Astrocyte of the cerebellum (primary cell): ENCODE data around the gene SLC25A6.
"Not testable (repeated sequence)": the region's sequence is repeated elsewhere in the genome, so short reads cannot be mapped to it uniquely, and the experiment has no call there.

ENCODE experiments used
- DNase-seq: peaks from one replicate; pipeline ENCODE4 v3.0.0-alpha.2; 2011; ENCODE audit warnings: low read depth
- H3K4me3 ChIP-seq: 2 replicates; pipeline ENCODE4 v1.5.1; 2011; ENCODE audit warnings: mild to moderate bottlenecking, low read depth, low read length, moderate library complexity
- CTCF ChIP-seq: IDR thresholded peaks from 2 replicates; pipeline ENCODE4 v1.5.1; 2012; ENCODE audit warnings: low read length, low read depth, moderate library complexity, mild to moderate bottlenecking; ENCODE audit errors: missing control alignments
- in situ Hi-C: cut with HindIII; loops from 2 replicates; pipeline ENCODE4 v1.10.0; 2017; ENCODE audit warnings: low sequenced_read_pairs

Gene SLC25A6

DNA sequence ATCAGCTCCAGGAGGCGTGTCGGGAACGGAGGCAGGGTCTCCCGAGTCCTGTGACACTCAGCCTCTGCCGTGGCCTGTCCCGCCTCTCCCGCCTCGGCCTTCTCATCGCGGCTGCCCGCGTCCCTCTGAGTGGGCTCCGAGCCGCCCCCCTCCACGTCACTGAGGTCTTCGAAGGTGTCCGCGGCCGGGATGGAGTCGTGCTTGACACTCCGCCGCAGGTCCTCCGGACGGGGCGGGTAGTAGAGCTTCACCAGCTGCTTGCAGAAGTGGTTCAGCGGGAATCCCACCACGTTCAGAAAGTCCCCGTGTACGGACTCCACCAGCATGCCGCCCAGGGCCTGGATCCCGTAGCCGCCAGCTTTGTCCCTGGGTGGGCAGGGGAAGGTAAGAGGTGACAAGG lies 35.8 kb upstream of the SLC25A6 start:
- no peak for TF ChIP-seq CTCF
- no peak overlapping the region for H3K4me3 ChIP-seq
- in situ Hi-C loops: no loop called here
- DNase-seq: no peak

DNA sequence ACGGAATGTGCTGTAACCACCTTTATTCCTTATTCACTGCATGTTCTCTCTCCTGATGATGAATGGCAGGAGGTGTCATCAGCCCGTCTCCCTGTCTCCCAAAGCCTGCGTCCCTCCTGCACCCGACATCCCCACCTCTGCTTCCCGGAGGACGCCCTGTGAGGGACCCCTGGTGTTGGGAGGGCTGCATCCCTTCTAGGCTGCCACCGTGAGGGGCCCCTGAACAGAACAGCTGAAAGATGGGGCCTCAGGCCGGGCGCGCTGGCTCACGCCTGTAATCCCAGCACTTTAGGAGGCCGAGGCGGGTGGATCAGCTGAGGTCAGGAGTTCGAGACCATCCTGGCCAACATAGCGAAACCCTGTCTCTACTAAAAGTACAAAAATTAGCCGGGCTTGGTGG lies 34.4 kb upstream of the SLC25A6 start:
- in situ Hi-C loops, H3K4me3 ChIP-seq, DNase-seq: not testable (repeated sequence)

DNA sequence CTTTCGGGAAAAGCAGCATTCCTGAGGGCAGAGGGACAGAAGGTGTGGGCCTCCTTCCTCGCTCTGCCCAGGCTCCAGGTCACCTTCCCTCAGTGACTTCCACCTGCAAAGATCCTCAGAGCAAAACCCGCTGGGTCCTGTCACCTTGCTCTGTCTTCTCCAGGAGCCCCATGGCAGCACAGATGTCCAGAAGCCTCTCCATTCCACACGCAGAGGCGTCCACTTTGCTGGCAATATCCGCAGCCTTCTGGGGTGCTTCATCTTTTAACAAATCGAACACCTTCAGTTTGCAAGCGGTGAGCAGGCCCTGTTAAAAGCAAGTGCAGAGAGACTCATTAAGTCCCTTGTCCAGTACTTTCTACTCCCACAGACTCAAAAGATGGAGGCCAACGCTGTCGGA lies 33.5 kb upstream of the SLC25A6 start:
- in situ Hi-C loops: no loop called here
- no peak for DNase-seq
- H3K4me3 ChIP-seq: no peak overlapping the region
- TF ChIP-seq CTCF: no peak

DNA sequence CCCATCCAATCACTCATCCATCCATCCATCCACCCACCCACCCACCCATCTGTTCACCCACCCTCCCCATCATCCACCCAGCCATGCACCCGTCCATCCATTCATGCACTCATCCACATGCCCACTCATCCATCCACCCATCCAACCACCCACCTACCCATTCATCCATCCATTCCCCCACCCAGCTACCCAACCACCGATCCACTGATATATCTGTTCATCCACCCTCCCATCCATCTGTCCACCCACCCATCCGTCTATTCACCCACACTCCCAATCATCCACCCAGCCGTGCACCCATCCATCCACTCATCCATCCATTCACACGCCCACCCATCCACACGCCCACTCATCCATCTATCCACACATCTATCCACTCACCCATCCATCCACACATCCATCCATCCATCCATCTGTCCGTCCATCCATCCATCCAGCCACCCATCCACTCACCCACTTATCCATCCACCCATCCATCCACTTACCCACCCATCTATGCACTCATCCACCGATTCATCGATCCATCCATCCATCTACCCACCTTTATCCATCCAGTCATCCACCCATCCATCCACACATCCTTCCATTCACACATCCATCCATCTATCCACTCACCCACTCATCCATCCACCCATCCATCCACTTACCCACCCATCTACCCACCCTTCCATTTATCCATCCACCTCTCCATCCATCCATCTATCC lies 32.4 kb upstream of the SLC25A6 start:
- H3K4me3 ChIP-seq: no peak overlapping the region
- DNase-seq: no peak
- in situ Hi-C loops: no loop called here
- TF ChIP-seq CTCF: no peak

- in situ Hi-C loops: no loop called here
- no peak for DNase-seq
- TF ChIP-seq CTCF: no peak
- H3K4me3 ChIP-seq: no peak overlapping the region
Measured at GRCh38 chrX:1423215-1423614, 31.3 kb upstream of the SLC25A6 start.

GRCh38 chrX:1422135-1422465 lies 30.2 kb upstream of the SLC25A6 start:
- in situ Hi-C loops: no loop called here
- TF ChIP-seq CTCF: no peak
- H3K4me3 ChIP-seq: no peak overlapping the region
- no peak for DNase-seq

DNA sequence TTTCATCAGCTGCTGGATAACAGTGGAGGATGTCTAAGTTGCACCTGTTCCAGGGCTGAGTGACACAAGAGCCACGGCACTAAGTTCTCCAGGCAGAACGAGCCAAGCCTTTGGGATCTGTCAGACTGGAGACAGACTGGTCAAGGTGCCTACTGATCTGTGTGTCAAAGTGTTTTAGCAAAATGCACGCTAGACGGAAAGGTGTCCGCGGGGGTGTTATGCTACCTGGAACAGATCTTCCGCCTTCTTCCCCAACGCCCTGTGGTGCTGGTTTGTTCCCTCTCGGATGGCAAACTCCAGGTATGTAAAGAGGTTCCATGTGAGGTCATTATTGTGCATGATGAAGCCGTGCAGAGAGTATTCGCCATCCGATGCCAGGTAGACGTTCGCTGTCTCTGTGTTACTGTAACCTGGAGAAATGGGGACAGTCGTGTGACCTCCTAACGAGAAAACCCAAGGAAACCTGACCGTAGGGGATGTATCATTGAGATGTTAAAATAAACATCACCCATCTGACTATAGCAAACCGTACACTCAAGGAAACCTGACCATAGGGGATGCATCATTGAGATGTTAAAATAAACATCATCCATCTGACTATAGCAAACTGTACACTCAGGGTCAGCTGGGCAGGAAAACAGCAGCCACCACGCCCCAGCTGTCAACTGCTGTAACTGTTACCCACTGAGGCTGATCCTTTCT lies 29.7 kb upstream of the SLC25A6 start:
- no peak for TF ChIP-seq CTCF
- no peak for DNase-seq
- in situ Hi-C loops: no loop called here
- H3K4me3 ChIP-seq: no peak overlapping the region
